Activated CD4-positive, alpha-beta T cell treated with anti-CD3 and anti-CD28 coated beads for 48 hours (primary cell): ENCODE measurements around the gene CC2D2B.
"Not testable (repeated sequence)": the region's sequence is repeated elsewhere in the genome, so short reads cannot be mapped to it uniquely, and the experiment has no call there.

Experiments
- DNase-seq: peaks from one replicate; pipeline ENCODE4 v3.0.0-alpha.2; 2020

CC2D2B gene

DNA sequence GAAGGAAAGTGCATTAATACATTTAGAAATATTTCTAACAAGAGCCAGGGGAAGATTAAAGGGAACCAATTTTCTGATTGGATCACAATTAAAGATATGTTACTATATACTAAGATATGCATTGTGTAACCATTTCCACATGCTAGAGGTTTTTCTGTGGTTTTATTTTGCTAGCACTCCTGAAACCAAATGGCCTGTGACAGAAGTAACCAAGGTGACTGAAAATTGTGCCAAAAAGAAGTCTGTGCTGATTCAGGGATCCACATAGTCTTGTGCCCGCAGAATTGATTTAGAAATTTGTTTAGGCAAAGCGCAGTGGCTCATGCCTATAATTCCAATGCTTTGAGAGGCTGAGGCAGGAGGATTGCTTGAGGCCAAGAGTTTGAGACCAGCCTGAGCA lies 1.8 kb downstream of the CC2D2B start:
- no peak for DNase-seq

DNA sequence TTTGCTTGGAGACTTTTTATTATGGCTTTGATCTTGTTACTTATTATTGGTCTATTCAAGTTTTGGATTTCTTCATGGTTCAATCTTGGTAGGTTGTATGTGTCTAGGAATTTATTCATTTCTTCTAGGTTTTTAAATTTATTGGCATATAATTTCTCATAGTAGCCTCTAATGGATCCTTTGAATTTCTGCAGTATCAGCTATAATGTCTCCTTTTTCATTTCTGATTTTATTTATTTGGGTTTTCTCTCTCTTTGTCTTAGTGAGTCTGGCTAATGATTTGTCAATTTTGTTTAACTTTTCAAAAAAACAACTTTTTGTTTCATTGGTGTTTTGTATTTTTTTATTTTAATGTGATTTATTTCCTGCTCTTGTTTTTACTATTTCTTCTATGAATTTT lies 8.3 kb downstream of the CC2D2B start:
- DNase-seq: not testable (repeated sequence)

DNA sequence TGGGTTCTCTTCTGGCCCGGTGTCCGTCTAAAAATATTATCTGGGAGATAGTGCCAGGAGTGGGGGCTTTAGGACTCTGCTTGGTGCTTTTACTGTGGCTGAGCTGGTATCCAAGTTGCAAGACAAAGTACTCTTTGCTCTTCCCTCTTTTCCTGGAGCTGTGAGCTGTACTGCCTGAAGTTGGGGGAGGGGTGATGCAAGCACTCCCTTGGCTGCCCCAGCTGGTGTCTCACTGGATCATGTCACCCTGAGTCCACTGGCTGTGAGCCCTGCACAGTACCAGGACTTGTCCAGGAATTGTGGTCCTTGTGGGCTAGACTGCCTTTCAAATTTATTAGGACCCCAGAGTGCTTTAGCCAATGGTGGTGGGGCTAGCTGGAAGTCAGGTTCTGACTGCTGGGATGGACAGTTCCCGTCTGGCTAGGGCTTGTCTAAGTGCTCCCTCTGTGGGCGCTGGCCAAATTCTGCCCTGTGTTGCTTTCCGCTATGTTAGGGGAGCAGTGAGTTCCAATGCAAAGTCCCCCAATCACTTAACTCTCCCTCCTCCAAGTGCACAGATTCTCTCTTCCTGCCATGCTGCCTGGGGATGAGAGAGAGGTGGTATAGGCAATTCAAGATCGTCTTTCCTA lies 13.1 kb downstream of the CC2D2B start:
- DNase-seq: no peak

DNA sequence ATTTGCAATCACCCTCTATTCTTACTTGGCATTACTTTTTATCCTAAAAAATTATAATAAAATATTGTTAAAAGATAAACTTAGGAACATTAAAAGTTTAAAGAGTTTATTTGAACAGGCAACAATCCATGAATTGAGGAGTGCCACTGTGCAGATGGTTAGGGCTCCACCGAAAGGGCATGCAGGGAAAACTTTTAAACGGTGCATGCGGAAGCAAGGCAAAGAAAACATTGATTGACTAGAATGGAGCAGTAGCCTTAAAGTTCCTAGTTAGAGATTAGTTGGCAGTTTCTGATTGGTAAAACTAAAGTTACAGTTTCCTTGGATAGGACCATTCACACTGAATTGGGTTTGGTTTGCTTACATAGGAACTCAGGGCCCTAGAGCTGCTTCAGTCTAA lies 17.3 kb downstream of the CC2D2B start:
- no peak for DNase-seq

DNA sequence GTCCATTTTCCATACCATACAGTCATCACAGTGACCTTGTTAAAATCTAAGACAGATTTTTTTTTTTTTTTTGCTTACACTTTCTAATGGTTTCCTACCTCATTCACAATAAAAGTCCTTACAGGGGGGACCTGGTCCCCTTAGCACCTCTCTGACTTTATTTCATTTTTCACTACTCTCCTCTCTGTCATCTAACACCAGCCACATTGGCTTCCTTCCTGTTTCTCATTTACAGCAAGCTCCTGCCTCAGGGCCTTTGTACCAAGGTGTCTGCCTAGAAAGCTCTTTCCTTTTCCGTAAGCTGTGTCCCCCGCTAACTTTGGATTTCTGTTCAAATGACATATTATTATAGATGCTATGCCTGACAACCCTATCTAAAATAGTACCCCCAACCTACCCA lies 27.7 kb downstream of the CC2D2B start:
- no peak for DNase-seq

DNA sequence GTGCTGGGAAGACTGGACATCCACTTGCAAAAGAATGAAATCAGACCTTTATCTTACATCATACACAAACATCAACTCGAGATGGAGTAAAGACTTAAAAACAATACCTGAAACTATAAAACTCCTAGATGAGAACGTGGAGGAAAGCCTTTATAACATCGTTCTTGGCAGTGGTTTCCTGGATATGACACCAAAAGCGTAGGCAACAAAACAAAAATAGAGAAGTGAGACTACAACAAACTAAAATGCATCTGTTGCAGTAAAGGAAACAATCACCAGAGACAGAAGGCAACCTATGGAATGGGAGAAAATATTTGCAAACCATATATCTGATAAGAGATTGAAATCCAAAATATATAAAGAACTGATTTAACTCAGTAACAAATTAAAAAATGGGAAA lies 33.3 kb downstream of the CC2D2B start:
- no peak for DNase-seq

DNA sequence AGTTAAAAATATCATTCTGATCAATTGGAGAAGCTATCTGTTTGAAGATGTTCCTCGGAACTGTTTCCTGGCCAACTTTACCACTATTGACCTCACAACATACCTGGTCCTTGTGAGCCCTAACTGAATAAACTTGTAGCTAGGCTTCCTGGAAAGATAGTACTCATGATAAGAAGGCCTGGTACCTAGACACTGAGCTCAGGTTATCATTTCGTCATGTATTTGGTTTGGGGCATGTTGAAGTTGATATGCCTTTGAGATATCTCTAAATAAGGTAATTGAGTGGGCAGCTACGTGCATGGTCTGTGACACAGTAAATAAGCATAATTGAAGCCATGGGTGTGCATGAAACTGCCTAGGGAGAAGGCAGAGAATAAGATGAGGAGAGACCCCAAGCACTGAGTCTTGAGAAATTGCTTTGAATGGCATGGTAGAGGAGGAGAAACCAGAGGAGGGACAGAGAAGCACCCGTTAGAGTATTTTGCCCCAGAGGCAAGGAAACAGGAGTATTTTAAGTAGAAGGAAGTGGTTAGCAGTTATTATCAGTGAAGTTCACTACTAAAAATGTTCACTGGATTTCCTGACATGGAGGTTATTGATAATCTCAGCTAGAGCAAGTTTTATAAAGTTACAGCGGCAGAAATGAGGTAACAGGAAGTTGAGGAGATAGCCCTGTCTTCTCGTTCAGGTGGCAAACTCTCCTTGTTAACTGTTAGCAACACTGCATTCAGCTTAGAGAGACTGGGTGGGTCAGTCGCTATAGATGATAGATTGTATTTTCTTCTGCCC lies 55.6 kb downstream of the CC2D2B start:
- no peak for DNase-seq

DNA sequence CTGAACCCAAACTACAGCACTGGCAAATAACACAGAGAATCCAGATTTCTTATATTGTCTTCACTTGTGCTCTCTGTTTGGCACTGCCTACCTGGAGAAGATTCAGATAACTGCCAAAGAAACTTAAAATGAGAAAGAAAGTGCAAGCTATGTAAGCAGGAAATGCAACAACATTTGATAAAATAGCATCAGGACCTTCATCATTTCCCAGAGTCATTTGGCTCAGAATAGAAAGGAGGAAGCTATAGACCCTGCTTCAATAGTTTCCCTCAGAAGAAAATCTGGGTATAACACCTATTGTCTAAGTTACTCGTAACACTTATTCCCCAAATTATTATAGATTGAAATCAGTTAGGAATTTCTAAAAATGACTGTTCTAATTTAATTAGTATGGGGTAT lies 56.2 kb downstream of the CC2D2B start:
- no peak for DNase-seq

DNA sequence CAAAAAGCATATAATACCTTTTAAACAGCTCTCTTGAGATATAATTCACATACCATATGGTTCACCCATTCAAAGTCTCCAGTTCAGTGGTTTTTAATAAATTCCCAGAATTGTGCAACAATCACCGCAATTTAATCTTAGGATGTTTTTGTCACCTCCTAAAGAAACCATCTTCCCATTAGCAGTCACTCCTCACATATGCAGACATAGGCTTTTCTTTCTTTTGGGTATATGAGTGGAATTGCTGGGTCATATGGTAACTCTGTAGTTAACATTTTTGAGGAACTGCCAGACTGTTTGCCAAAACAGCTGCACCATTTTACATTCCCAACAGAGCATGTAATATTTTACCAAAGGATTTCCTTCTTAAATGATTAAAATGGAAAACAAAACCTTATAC lies 57.0 kb downstream of the CC2D2B start:
- no peak for DNase-seq

DNA sequence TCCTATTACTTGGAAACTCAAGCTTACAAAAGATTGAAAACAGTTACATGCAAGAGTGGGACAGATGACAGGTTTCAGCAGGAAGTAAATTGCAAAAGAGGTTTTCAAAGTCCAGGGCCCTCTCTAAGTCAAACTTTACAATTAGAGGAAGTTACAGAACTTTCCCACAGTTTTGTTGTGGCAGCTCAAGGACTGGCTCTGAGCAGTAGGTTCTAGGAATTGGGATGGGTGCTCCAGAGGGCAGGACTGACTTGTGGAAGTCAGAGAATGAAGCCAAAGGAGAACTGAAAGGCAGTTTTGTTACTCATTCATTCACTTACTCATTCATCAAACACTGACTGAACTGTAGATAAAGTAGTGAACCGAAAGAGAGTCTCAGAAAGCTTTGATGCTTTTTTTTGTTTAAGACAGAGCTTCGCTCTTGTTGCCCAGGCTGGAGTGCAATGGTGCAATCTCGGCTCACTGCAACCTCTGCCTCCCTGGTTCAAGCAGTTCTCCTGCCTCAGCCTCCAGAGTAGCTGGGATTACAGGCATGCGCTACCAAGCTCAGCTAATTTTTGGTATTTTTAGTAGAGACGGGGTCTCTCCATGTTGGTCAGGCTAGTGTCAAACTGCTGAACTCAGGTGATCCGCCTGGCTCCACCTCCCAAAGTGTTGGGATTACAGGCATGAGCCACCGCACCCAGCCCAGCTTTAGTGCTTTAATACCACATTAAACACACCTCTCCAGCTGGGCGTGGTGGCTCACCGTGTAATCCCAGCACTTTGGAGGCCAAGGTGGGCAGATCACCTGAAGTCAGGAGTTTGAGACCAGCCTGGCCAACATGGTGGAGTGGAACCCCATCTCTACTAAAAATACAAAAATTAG lies 68.8 kb downstream of the CC2D2B start:
- DNase-seq: no peak

DNA sequence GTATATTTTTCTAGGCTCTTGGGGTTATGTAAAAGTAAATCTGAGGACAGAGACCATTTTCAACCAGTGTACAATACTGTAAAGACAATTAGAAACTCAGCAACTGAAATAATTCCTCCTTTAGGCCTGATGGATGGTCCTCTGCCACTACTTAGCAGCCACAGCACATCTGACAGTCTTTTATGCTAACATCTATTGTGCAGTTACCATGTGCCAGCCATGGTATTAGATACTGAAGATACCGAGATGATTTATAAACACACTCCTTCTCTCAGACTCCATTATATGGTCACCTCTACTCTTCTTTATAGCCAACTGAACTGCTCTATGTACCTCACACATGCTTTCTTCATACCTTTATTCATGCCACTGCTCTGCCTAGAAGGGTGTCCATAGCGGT lies 74.4 kb downstream of the CC2D2B start:
- DNase-seq: no peak

DNA sequence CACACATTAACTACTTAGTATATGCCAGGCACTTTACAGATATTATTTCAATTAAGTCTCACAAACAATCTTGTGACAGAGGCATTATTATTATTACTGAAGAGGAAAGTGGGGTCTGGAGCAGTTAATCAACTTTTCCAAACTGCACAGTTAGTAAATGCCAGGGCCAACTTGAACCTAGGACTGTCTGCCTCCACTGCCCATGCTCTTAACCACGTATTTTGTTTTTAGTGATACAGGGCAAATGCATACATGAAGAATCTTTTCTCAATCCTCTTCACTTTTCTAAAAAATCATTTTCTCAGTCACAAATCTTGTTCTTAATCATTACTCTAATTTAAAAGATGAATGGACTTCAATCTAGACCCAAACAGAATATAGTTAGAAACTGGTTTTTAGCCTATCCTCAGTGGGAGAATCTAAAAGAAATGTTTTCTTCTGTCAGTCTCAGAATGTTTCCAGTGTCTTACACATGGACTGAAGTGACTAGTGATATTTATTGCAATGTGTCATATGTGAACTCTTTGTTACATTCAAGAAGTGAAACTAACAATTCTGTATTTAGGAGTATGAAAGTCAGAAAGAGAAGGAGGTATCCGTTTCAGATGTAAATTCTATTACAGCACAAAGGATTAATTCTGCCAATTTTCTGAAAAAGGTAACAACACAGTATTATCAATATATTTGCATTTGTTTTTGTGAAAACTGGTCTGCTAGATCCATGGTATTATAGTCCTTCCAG lies 80.1 kb downstream of the CC2D2B start:
- DNase-seq: no peak

DNA sequence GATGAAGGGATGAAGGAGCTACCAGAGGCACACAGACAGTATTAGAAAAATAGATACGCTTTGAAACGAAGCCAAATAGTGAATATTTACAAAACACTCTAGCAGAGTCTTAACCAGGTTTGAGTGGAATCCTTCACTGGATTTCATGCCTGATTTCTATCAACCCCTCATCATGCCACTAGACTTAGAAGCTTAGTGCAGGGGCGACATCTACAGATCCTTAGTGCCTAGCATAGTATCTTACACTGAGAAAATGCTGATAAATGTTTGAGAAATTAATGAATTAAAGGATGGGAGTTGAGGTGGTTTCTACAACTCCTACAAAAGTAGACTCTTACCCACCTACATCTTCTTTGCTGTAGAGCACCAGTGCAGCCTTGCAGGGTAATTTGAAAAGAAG lies 80.9 kb downstream of the CC2D2B start:
- DNase-seq: no peak

DNA sequence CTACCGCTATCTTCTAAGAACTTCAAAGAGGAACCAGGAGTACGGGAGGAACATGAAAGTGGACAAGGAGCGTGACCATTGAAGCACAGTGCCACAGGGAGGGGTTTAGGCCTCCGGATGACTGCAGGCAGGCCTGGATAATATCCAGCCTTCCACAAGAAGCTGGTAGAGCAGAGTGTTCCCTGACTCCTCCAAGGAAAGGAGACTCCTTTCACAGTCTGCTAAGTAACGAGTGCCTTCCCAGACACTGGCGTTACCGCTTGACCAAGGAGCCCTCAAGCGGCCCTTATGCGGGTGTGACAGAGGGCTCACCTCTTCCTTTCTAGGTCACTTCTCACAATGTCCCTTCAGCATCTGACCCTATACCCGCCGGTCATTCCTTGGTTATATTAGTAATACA lies 86.6 kb downstream of the CC2D2B start:
- DNase-seq: not testable (repeated sequence)

DNA sequence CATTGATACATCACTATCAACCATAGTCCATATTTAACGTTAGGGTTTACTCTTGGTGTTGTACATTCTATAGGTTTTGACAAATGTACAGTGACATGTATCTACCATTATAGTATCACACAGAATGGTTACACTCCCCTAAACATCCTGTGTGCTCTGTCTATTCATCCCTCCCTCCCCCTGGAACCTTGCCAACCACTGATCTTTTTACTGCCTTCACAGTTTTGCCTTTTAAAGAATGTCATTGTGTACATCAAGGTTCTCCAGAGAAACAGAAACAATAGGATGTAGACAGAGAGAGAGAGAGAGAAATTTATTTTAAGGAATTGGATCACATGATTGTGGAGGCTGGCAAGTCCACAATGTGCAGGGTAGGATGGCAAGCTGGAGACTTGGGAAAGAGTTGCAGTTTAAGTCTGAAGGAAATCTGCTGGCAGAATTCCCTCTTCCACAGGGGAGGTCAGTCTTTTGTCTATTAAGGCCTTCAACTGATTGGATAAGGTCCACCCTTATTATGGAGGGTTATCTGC lies 90.5 kb downstream of the CC2D2B start:
- DNase-seq: no peak

DNA sequence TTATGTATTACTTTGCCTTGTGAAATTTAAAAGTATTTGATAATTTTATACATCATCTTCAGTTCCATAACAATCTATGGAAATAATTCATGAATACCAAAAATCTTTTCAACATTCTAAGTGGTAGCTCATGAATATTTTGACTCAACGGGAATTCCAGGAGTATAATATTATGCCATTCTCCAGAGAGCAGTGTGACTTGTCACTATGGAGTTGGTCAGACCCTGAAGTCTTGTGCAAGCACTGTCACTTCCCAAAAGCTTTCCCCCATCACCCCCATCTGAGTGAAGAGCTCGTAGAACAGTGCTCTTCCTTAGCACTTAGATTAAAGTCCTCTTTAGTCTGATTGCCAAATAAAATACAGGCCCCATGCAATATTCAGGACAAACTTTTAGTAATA lies 106.2 kb downstream of the CC2D2B start:
- DNase-seq: no peak

DNA sequence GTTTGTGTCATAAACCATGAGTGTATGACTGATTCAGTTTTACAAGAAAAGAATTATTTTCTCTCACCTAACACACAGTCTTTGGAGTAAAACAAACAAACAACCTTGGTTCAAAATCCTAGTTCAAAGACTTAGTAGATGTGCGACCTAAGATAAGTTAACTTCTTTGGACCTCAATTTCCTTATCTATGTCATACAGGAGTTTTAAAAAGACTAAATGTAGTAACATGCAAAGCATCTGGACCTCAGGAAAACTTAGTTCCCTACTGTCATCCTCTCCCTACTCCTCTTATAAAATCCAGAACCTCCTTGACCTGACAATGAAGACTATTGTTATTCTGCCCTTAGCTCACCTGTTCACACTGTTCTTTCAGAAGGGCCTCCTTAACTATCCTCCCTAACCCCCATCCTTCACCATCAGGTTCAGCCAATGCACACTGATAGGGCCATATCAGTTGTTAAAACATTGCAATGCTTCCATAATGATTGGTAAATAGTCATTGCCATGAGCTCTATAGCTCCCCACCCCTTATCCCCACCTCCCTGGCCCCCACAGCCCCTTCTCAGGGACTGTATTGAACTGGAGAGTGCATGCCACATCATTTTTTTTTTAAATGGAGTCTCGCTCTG lies 106.8 kb downstream of the CC2D2B start:
- no peak for DNase-seq

DNA sequence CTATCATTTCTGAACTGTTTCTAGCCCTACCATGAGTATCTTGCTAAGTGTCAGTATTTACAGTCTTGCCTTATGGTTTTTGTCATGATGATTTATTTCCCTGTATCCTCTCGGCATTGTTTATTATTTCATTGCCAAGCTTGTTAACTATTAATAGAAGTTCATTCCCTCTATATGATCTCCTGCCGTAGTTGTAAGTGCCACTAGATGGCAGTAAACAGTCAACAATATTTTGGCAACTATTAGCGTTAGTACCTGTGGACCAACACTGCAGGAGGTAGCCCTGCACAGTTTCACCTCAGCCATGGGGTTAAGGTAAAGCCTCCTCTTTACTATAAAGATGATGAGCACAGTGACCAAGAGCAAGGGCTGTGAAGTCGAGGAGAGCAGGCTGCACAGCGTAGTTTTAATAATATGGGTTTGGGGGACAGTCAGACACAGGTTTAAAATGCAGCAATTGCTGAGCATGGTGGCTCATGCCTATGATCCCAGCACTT lies 109.5 kb downstream of the CC2D2B start:
- DNase-seq: peak; percentile 29

DNA sequence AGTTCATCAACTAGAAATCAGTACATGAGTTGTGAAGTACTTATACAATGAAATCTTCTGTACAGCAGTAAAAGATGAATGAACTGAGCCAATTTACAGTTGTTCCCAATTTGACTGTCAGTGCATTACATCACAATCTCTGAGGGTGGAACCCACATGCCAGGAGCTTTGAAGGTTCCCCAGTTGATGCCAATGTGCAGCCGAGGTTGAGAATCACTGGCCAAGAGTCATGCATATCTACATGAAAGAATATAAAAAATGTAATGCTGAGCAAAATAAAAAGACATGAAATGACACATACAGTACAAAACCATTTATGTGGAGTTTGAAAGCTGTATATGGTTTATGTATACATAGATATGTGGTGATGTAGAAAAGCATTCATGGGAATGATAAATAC lies 113.6 kb downstream of the CC2D2B start:
- DNase-seq: no peak

DNA sequence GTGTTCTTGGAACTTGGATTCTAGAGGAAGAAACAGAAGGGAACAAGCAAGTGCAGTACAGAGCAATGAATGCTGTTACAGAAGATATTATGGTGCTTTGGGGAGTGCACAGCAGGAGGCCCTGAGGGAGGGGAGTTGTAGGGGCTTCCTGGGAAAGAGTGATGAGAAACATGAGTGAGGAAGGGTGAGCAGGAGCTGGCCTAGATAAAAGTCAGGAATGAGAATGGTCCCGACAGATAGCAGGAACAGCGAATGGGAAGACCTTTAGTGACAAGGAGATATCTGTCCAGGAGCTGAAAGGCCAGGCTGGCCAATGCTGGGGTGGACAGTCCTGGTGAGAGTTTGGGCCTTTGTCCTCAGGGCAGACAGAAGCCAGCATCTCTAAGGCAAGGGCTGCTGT lies 115.0 kb downstream of the CC2D2B start:
- no peak for DNase-seq

DNA sequence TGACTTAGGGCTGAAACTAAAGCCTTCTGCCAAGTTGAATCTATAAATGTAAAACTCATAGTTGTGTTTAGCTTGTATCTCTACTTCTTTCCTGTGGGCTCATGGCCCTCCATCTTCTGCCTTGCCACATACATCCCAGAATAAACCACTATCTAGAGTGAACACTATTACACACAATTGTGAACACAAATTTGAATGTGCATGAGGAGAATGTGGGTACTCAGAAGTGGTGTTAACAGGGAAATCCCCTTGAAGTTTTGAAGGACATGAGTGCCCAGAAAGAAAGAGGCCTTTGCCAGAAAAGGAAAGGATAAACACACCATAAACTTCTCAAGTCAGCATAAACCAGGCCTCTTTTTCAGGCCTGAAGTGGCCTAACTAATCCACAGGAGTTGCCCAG lies 115.4 kb downstream of the CC2D2B start:
- no peak for DNase-seq

DNA sequence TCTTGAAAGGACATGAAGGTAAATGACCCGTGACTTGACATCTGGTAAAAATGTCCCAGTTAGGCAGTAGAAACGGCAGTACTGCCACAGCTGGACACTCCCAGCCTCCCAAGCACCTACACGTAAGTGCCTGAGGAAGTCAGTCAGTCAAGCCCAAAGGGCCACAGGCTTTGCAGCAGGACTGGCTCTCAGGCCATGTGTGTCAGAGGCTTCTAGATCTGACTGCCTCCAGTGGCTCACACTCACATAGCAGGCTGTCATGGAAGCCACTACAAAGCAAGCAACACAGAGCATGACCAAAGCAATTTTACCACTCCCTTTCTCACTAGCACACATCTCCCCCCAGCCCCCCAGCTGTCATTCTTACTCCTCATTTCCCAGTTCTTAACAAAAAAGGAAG lies 117.8 kb downstream of the CC2D2B start:
- DNase-seq: peak; percentile 16
